Right lobe of liver (tissue), 6 donors: ENCODE results near the gene FHL3. TPM values are rescaled to one million over a fixed set of nuclear protein-coding genes. Genes with fewer than 3 reads are reported as not detected.

ENCODE experiments used
- ATAC-seq, 4 donors: fragments of 200-7000 bp; cut with Tn5 transposase; one replicate each; pipeline ENCODE4 v1.9.1; 2020; ENCODE audit warnings: mild to moderate bottlenecking in 4 of 4, moderate library complexity in 4 of 4
- DNase-seq, 3 donors: peaks; one replicate each; pipeline ENCODE4 v3.0.0-alpha.2; 2020
- H3K27ac ChIP-seq, 3 donors: fragments of 200-600 bp; one replicate each; pipeline ENCODE4 v1.8.0; 2022
- H3K27me3 ChIP-seq, 2 donors: fragments of 200-600 bp; one replicate each; pipeline ENCODE4 v1.8.0; 2022
- H3K36me3 ChIP-seq, 4 donors: fragments of 200-600 bp; sonication (generic) in 1 of 4; one replicate each; pipeline versions ENCODE4 v1.5.1 to v1.8.0; 2017 to 2022; ENCODE audit warnings: control low read depth in 1 of 4
- H3K4me1 ChIP-seq, 4 donors: fragments of 200-600 bp; sonication (generic) in 1 of 4; one replicate each; pipeline versions ENCODE4 v1.5.1 to v1.8.0; 2017 to 2022; ENCODE audit warnings: control low read depth in 1 of 4
- H3K4me3 ChIP-seq, 3 donors: fragments of 200-600 bp; one replicate each; pipeline ENCODE4 v1.8.0; 2022
- H3K9me3 ChIP-seq, 4 donors: fragments of 200-600 bp; sonication (generic) in 1 of 4; one replicate each; pipeline versions ENCODE4 v1.5.1 to v1.8.0; 2017 to 2022; ENCODE audit warnings: control low read depth in 1 of 4
- CTCF ChIP-seq, 4 donors: fragments of 200-600 bp in 3 of 4; fragments of 450-650 bp in 1 of 4; IDR thresholded peaks; one replicate each; pipeline versions ENCODE4 v1.5.1 to v1.8.0; 2016 to 2022; ENCODE audit warnings: antibody characterized with exemption in 4 of 4, mild to moderate bottlenecking in 2 of 4
- POLR2A ChIP-seq: fragments of 450-650 bp; IDR thresholded peaks from one replicate; pipeline ENCODE4 v1.6.1; 2017; ENCODE audit warnings: antibody characterized with exemption, mild to moderate bottlenecking
- WGBS: methylation state at CpG from one replicate; pipeline ENCODE4 v1.1.6; 2018; ENCODE audit warnings: low coverage, low lambda C conversion rate; ENCODE audit not compliant: insufficient coverage; ENCODE audit errors: missing lambda C conversion rate; 5-methylcytosine and 5-hydroxymethylcytosine counted together
- intact Hi-C, 2 donors: fragments of 100-400 bp; cut with DNase I; formaldehyde crosslinking; loops; one replicate each; pipeline versions ENCODE4 v1.11.2 to v1.14.1; 2022
- total RNA-seq, 6 experiments: library from RNA; depleted of rRNA in 2 of 6; stranded (reverse); fragments of >200 nt in 2 of 6; fragmentation: NEBNext Ultra II Directional in 3 of 6; extraction: Animal tissue kit (Norgen Biotek cat#: 25700) in 3 of 6; gene quantifications; one replicate each; pipeline versions ENCODE4 v1.1.0 to v1.2.4, GENCODE V29; 2016 to 2023
- donor health status: DM: no; HTN: yes; CAD: no.
- donor health status: DM: no; HTN: no; CAD: no.
- donor health status: DM: no; HTN: no; CAD: no.
- donor health status: DM: no; HTN: yes; CAD: no.
- donor health status: DM: no; HTN: yes; CAD: no.

FHL3 gene
- total RNA-seq, 6 experiments from 2014 or later, result 1.3 to 7.1 (median 4.4) TPM

- no peaks in the 10 kb centered on the region for H3K9me3 ChIP-seq
- no peaks in the 10 kb centered on the region for H3K36me3 ChIP-seq
- peaks cover 0 to 3% (median 0%) of the 10 kb centered on the region in 4 donors for H3K4me1 ChIP-seq
- no peaks in the 10 kb centered on the region for H3K27me3 ChIP-seq
- peak in 1 of 3 donors; percentile 57 for DNase-seq
- peak overlapping the region; percentile 40 to 90 (median 59) for H3K27ac ChIP-seq
- ATAC-seq, result peak; percentile 46 to 67 (median 55)
- 19% methylated on average over 5 of the region's 9 CpGs for WGBS
- TF ChIP-seq CTCF (IDR thresholded peaks at IDR 0.05) (no peak), POLR2A (no peak)
- H3K4me3 ChIP-seq, result no peak overlapping the region
- intact Hi-C loops, result no loop called here
Measured at GRCh38 chr1:37999430-38000232, 5.7 kb downstream of the FHL3 start.

- Histone ChIP-seq H3K4me3 (no peak overlapping the region), H3K27me3 (no peaks in the 10 kb centered on the region), H3K4me1 (peaks cover 0 to 3% (median 0%) of the 10 kb centered on the region in 4 donors), H3K27ac (peak overlapping the region; percentile 40 to 90 (median 59)), H3K9me3 (no peaks in the 10 kb centered on the region), H3K36me3 (no peaks in the 10 kb centered on the region)
- intact Hi-C loops, result no loop called here
- ATAC-seq, result no peak
- DNase-seq, result no peak
- no peak for TF ChIP-seq CTCF (IDR thresholded peaks at IDR 0.05)
- TF ChIP-seq POLR2A, result no peak
- WGBS, result 67% methylated on average over 2 of the region's 16 CpGs
Measured at GRCh38 chr1:37998913-37999429, 6.3 kb downstream of the FHL3 start.

- ATAC-seq, result no peak
- H3K27ac ChIP-seq, result no peak overlapping the region
- no peaks in the 10 kb centered on the region for H3K27me3 ChIP-seq
- no peaks in the 10 kb centered on the region for H3K36me3 ChIP-seq
- no peaks in the 10 kb centered on the region for H3K9me3 ChIP-seq
- no peak for DNase-seq
- no peak overlapping the region for H3K4me3 ChIP-seq
- no peak for TF ChIP-seq POLR2A
- no peak for TF ChIP-seq CTCF (IDR thresholded peaks at IDR 0.05)
- intact Hi-C loops, result no loop called here
- WGBS, result 62% methylated on average over 2 of the region's 9 CpGs
- peaks cover 0 to 3% (median 0%) of the 10 kb centered on the region in 4 donors for H3K4me1 ChIP-seq
Measured at GRCh38 chr1:37998089-37998808, 7.1 kb downstream of the FHL3 start.

- 82% methylated on average over 6 of the region's 25 CpGs for WGBS
- no peak for DNase-seq
- peaks cover 0 to 3% (median 0%) of the 10 kb centered on the region in 4 donors for H3K4me1 ChIP-seq
Measured at GRCh38 chr1:37997256-37998088, 7.8 kb downstream of the FHL3 start.

More at GRCh38 chr1:37997256-37998088, 7.8 kb downstream of the FHL3 start:
- Histone ChIP-seq H3K27me3 (no peaks in the 10 kb centered on the region), H3K36me3 (no peaks in the 10 kb centered on the region), H3K9me3 (no peaks in the 10 kb centered on the region), H3K27ac (peak overlapping the region in 1 of 3 donors; percentile 33), H3K4me3 (no peak overlapping the region)
- TF ChIP-seq CTCF (IDR thresholded peaks at IDR 0.05) (no peak), POLR2A (no peak)
- no peak for ATAC-seq
- intact Hi-C loops, result no loop called here
